Sigmoid colon (tissue), 7 donors: ENCODE results near the gene SCN4A. TPM values are rescaled to one million over a fixed set of nuclear protein-coding genes. Genes with fewer than 3 reads are reported as not detected.

Source experiments
- DNase-seq: peaks from one replicate; pipeline ENCODE4 v3.0.0-alpha.2; 2019
- H3K27ac ChIP-seq, 4 donors: fragments of 200-600 bp; sonication (generic); one replicate each; pipeline ENCODE4 v1.5.1; 2016 to 2019; ENCODE audit warnings: mild to moderate bottlenecking in 1 of 4
- H3K27me3 ChIP-seq, 3 donors: fragments of 200-600 bp; sonication (generic); one replicate each; pipeline ENCODE4 v1.5.1; 2019; ENCODE audit warnings: mild to moderate bottlenecking in 1 of 3
- H3K36me3 ChIP-seq, 4 donors: fragments of 200-600 bp; sonication (generic); one replicate each; pipeline ENCODE4 v1.5.1; 2016 to 2019
- H3K4me1 ChIP-seq, 4 donors: fragments of 200-600 bp; sonication (generic); one replicate each; pipeline ENCODE4 v1.5.1; 2017 to 2019
- H3K4me3 ChIP-seq, 4 donors: fragments of 200-600 bp; sonication (generic); one replicate each; pipeline ENCODE4 v1.5.1; 2017 to 2019; ENCODE audit warnings: mild to moderate bottlenecking in 2 of 4, moderate library complexity in 1 of 4
- H3K9me3 ChIP-seq, 4 donors: fragments of 200-600 bp in 3 of 4; sonication (generic) in 3 of 4; one replicate each; pipeline versions ENCODE4 v1.5.1 to v1.6.1; 2013 to 2019
- EP300 ChIP-seq, 4 donors: sonication (generic); formaldehyde crosslinking; IDR thresholded peaks; one replicate each; pipeline ENCODE4 v1.6.1; 2017; ENCODE audit warnings: antibody characterized with exemption in 4 of 4
- POLR2A ChIP-seq, 2 donors: fragments of 450-650 bp; IDR thresholded peaks; one replicate each; pipeline ENCODE4 v1.6.1; 2016; ENCODE audit warnings: antibody characterized with exemption in 2 of 2, mild to moderate bottlenecking in 2 of 2, moderate library complexity in 2 of 2
- POLR2AphosphoS5 ChIP-seq, 4 donors: sonication (generic); formaldehyde crosslinking; IDR thresholded peaks; one replicate each; pipeline ENCODE4 v1.6.1; 2017; ENCODE audit warnings: antibody characterized with exemption in 4 of 4
- WGBS, 2 donors: extraction: QIAGEN DNeasy Blood & Tissue Kit; methylation state at CpG; one replicate each; pipeline ENCODE4 v1.1.7; 2013; 5-methylcytosine and 5-hydroxymethylcytosine counted together
- intact Hi-C: fragments of 100-400 bp; cut with DNase I; formaldehyde crosslinking; loops from one replicate; pipeline ENCODE4 v1.15.1; 2023
- polyA plus RNA-seq, 3 donors: library from polyadenylated mRNA; stranded (reverse); fragments of 200-250 nt; gene quantifications; one replicate each; pipeline ENCODE4 v1.2.3, GENCODE V29; 2013
- total RNA-seq, 4 donors: library from RNA; depleted of rRNA; stranded (reverse); fragments of >200 nt; gene quantifications; one replicate each; pipeline ENCODE4 v1.1.0, GENCODE V29; 2016
- TF ChIP-seq, protein P1 (sequence below), 4 experiments: fragments of 450-650 bp in 3 of 4; fragments of 200-600 bp in 1 of 4; IDR thresholded peaks; one replicate each; pipeline ENCODE4 v1.5.1; 2016 to 2019; ENCODE audit warnings: antibody characterized with exemption in 4 of 4, mild to moderate bottlenecking in 3 of 4, moderate library complexity in 2 of 4
- donor health status: healthy with polysubstance abuse.
- donor health status: Bipolar disorder and iron deficiency.
- donor health status: healthy.

SCN4A gene
- total and polyA plus RNA-seq, 7 donors: 0.23 to 4.2 (median 0.70) TPM; not detected in 1

DNA sequence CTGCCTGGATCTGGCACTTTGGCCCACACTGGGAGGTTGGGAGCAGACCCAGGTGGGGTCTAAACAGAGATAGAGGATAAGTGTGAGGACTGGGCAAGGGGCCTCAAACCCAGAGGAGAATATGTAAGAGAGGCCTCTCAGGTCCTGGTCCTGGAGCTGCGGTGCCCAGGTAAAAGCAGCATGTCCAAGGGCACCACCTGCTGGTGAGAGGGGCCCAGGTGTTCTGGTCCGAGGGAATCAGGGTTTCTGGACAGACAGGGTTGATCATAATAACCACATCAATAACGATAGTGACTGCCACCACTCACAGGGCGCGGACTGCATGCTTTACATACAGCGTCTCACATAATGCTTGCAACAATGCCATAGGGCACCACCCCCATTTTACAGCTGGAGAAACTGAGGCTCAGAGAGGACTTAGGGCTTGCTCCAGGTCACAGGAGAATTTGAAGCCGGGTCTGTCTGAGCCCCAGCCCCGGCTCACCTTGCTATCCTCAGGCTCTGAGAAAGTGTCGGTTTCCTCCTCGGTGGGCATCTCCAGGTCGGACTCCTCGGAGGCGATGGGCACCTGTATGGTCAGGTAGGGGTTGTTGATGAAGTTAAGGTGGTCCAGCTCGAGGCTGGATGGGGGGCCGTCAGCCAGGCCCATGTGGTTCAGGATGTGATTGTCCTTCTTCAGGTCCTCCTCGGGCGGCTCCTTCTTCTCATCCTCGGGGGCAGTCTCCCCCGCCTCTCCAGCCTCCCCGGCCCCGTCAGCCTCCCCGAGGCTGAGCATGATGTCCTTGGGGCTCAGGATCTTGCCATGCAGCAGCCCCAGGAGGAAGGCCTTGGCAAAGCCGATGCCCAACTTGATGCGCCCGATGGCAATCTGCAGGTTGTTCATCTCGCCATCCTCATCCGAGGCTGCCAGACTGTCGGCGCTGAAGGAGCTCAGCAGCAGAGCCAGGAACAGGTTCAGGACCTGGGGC is 21.5 kb downstream of the SCN4A start:
- no peak overlapping the region for H3K27ac ChIP-seq
- DNase-seq: no peak
- H3K27me3 ChIP-seq: no peaks in the 10 kb centered on the region
- H3K4me3 ChIP-seq: no peak overlapping the region
- intact Hi-C loops: no loop called here
- no peak for TF ChIP-seq POLR2AphosphoS5 (IDR thresholded peaks at IDR 0.05)
- TF ChIP-seq EP300 (IDR thresholded peaks at IDR 0.05): no peak
- TF ChIP-seq, protein P1, sequence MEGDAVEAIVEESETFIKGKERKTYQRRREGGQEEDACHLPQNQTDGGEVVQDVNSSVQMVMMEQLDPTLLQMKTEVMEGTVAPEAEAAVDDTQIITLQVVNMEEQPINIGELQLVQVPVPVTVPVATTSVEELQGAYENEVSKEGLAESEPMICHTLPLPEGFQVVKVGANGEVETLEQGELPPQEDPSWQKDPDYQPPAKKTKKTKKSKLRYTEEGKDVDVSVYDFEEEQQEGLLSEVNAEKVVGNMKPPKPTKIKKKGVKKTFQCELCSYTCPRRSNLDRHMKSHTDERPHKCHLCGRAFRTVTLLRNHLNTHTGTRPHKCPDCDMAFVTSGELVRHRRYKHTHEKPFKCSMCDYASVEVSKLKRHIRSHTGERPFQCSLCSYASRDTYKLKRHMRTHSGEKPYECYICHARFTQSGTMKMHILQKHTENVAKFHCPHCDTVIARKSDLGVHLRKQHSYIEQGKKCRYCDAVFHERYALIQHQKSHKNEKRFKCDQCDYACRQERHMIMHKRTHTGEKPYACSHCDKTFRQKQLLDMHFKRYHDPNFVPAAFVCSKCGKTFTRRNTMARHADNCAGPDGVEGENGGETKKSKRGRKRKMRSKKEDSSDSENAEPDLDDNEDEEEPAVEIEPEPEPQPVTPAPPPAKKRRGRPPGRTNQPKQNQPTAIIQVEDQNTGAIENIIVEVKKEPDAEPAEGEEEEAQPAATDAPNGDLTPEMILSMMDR (IDR thresholded peaks at IDR 0.05): no peak
- no peak for TF ChIP-seq POLR2A (IDR thresholded peaks at IDR 0.05)
- no peaks in the 10 kb centered on the region for H3K9me3 ChIP-seq
- H3K4me1 ChIP-seq: no peaks in the 10 kb centered on the region
- 75 to 86% methylated on average over 29 of the region's 29 CpGs for WGBS, 2 donors
- no peaks in the 10 kb centered on the region for H3K36me3 ChIP-seq

DNA sequence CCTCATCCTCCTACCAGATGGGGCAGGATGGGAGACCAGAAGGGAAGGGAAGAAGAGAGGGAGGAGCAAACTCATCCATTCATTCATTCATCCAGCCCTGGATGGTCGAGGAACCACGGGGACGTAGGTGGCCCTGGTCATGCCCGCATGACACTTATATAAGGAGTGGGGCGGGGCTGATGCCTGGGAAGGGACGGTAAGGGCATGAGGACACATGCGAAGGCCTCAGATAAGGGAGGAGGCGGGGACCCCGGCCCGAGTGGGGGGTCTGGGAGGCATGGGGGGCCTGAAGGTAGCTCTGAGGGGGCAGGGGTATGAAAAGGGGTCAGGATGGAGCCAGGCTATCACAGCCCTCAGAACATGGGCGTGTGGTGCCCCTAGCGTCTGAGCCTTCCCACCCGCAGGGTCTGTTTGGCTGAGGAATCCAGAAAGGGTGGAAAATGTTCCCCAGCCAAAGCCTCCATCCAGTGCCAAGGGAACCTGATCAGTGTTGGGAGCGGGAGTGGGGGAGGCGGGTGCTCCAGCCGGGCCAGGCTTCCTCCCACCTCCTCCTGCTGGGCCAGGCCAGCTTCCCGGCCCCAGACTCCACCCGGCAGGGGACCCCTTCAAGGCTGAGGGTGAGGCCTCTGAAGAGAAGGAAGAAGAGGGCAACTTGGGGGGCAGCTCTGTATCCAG is 23.0 kb downstream of the SCN4A start:
- TF ChIP-seq POLR2AphosphoS5 (IDR thresholded peaks at IDR 0.05): no peak
- TF ChIP-seq, protein P1 (IDR thresholded peaks at IDR 0.05): no peak
- no peak for TF ChIP-seq EP300 (IDR thresholded peaks at IDR 0.05)
- TF ChIP-seq POLR2A (IDR thresholded peaks at IDR 0.05): no peak
- Histone ChIP-seq H3K4me1 (no peaks in the 10 kb centered on the region), H3K27me3 (no peaks in the 10 kb centered on the region), H3K27ac (no peak overlapping the region), H3K36me3 (no peaks in the 10 kb centered on the region), H3K9me3 (no peaks in the 10 kb centered on the region), H3K4me3 (no peak overlapping the region)
- DNase-seq: no peak
- 63 to 79% methylated on average over 18 of the region's 18 CpGs for WGBS, 2 donors
- intact Hi-C loops: no loop called here

DNA sequence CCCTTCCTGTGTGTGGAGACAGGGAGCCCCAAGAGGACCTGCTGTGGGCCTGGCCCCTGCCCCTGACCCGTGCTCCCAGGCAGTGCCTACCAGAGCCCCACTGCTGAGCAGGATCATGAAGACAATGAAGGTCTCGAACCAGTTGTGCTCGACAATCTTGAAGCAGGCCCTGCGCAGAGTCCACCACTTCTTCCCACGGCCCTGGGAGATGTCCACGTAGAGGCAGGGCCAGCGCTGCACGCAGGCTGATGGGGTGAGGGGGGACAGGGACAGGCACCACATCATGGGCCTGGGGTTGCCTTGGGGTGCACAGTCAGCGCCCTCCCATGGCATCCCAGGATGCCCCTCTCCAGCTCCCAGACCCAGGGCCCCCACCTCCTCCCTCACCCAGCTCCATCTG is 24.2 kb downstream of the SCN4A start:
- Histone ChIP-seq H3K9me3 (no peaks in the 10 kb centered on the region), H3K36me3 (no peaks in the 10 kb centered on the region), H3K4me1 (no peaks in the 10 kb centered on the region), H3K4me3 (no peak overlapping the region), H3K27ac (no peak overlapping the region), H3K27me3 (no peaks in the 10 kb centered on the region)
- 91 to 93% methylated on average over 9 of the region's 9 CpGs for WGBS, 2 donors
- TF ChIP-seq, protein P1 (IDR thresholded peaks at IDR 0.05): no peak
- TF ChIP-seq EP300 (IDR thresholded peaks at IDR 0.05) (no peak), POLR2A (IDR thresholded peaks at IDR 0.05) (no peak), POLR2AphosphoS5 (IDR thresholded peaks at IDR 0.05) (no peak)
- intact Hi-C loops: no loop called here
- no peak for DNase-seq

DNA sequence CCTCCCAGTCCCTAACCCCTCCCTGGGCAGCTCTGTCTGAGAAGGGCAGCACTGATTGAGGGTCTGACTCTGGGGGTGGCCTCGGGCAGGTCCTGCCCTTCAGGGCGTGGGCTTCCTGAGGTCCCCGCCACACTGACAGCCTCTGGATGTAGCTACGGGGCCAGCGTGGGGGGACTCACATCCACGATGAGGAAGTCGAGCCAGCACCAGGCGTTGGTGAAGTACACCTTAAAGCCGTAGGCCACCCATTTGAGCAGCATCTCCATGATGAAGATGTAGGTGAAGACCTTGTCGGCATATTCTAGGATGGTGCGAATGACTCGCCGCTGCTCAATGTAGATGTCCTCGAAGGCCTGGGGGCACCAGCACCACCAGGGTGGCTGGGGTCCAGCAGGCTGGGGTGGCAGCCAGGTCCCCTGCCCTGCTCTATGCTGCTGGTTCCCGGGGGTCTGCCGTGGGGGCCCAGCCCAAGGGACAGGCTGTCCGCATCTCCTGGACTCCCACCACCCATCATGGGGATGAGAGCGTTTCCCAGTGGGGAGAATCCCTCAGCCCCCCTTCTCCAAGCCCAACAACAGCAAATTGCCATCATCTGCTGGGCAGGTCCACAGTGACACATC is 24.9 kb downstream of the SCN4A start:
- no peaks in the 10 kb centered on the region for H3K27me3 ChIP-seq
- H3K36me3 ChIP-seq: no peaks in the 10 kb centered on the region
- H3K27ac ChIP-seq: no peak overlapping the region
- no peak for DNase-seq
- TF ChIP-seq, protein P1 (IDR thresholded peaks at IDR 0.05): no peak
- TF ChIP-seq POLR2A (IDR thresholded peaks at IDR 0.05): no peak
- no peak for TF ChIP-seq POLR2AphosphoS5 (IDR thresholded peaks at IDR 0.05)
- TF ChIP-seq EP300 (IDR thresholded peaks at IDR 0.05): no peak
- no peaks in the 10 kb centered on the region for H3K9me3 ChIP-seq
- WGBS, 2 donors: 82 to 83% methylated on average over 18 of the region's 18 CpGs
- H3K4me1 ChIP-seq: no peaks in the 10 kb centered on the region
- no peak overlapping the region for H3K4me3 ChIP-seq
- intact Hi-C loops: no loop called here
